ENCODE data around the gene ZEB1. TPM values are rescaled to one million over a fixed set of nuclear protein-coding genes. Genes with fewer than 3 reads are reported as not detected.

The ZEB1 gene
- total RNA-seq, 4 donors from 2014 or later: 22.4 to 61.1 (median 40.1) TPM

DNA sequence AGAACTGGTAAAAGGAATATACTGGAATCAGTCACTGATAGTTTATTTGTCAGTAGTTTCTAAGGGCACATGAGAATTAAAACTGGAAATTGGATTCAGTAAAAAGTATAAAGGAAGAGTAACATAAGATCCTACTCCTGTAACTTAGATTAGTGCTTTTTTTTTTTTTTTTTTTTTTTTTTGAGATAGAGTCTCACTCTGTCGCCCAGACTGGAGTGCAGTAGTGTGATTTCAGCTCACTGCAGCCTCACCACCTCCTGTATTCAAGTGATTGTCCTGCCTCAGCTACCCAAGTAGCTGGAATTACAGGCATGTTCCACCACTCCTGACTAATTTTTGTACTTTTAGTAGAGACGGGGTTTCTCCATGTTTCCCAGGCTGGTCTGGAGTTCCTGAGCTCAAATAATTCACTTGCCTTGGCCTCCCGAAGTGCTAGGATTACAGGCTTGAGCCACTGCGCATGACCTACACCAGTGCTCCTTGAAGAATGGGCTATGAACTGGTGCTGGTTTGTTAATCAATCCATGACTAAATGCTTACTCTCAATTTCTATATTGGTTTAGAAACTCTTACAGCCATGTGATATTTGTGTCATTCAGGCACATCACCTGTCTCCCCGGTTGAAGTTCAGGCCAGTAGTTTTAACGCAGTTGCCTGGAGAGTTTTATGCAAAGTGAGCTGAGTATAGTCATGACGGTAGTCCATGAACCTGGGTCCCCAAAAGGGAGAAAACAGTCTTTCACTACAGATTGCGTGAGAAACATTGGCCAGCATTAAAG lies 65.0 kb downstream of the ZEB1 start:
- H3K36me3 ChIP-seq: no peaks in the 10 kb centered on the region
- TF ChIP-seq, protein P1, sequence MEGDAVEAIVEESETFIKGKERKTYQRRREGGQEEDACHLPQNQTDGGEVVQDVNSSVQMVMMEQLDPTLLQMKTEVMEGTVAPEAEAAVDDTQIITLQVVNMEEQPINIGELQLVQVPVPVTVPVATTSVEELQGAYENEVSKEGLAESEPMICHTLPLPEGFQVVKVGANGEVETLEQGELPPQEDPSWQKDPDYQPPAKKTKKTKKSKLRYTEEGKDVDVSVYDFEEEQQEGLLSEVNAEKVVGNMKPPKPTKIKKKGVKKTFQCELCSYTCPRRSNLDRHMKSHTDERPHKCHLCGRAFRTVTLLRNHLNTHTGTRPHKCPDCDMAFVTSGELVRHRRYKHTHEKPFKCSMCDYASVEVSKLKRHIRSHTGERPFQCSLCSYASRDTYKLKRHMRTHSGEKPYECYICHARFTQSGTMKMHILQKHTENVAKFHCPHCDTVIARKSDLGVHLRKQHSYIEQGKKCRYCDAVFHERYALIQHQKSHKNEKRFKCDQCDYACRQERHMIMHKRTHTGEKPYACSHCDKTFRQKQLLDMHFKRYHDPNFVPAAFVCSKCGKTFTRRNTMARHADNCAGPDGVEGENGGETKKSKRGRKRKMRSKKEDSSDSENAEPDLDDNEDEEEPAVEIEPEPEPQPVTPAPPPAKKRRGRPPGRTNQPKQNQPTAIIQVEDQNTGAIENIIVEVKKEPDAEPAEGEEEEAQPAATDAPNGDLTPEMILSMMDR (IDR thresholded peaks at IDR 0.05): no peak
- TF ChIP-seq POLR2AphosphoS5 (IDR thresholded peaks at IDR 0.05) (no peak), EP300 (IDR thresholded peaks at IDR 0.05; ENCODE audit: low read depth) (no peak), POLR2A (IDR thresholded peaks at IDR 0.05) (no peak)
- H3K9me3 ChIP-seq: no peaks in the 10 kb centered on the region
- 78 to 80% methylated on average over 7 to 8 of the region's 8 CpGs for WGBS, 2 donors (ENCODE audit: low coverage in 1 of 2)
- H3K27ac ChIP-seq: no peak overlapping the region
- H3K4me1 ChIP-seq: no peaks in the 10 kb centered on the region
- DNase-seq: no peak
- in situ Hi-C loops (cut with MboI; ENCODE audit: low pct_ligation_motif_present in 1 of 4, low pct_unique_long_range_greater_than_20kb in 1 of 4, low sequenced_read_pairs in 3 of 4): no loop called here
- no peak overlapping the region for H3K4me3 ChIP-seq
- no peaks in the 10 kb centered on the region for H3K27me3 ChIP-seq
- intact Hi-C loops (cut with DNase I; ENCODE audit: low total_unique reads): no loop called here

DNA sequence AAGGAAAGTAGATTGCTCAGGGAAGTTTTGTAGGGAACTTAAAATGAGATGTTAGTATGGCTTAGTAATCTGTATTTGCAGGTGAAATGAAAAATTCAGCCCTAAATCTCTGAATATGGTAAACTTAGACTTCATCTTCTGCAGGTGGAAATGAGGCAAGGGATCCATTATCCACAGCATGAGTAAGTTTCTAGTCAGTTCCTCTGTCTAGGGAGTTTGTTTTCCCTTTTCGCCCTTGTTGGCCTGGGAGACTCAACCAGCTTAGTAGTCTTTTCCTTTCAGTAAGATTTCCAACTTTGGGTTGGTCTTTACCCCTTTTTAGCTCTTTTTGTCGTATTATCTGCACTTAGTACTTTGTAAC lies 65.6 kb downstream of the ZEB1 start:
- Histone ChIP-seq H3K4me1 (no peaks in the 10 kb centered on the region), H3K36me3 (no peaks in the 10 kb centered on the region), H3K4me3 (no peak overlapping the region), H3K9me3 (no peaks in the 10 kb centered on the region), H3K27me3 (no peaks in the 10 kb centered on the region), H3K27ac (no peak overlapping the region)
- WGBS, 2 donors (ENCODE audit: low coverage in 1 of 2): 65 to 89% methylated on average over 2 of the region's 2 CpGs
- TF ChIP-seq POLR2AphosphoS5 (IDR thresholded peaks at IDR 0.05): no peak
- TF ChIP-seq EP300 (IDR thresholded peaks at IDR 0.05; ENCODE audit: low read depth): no peak
- no peak for TF ChIP-seq POLR2A (IDR thresholded peaks at IDR 0.05)
- TF ChIP-seq, protein P1 (IDR thresholded peaks at IDR 0.05): no peak
- intact Hi-C loops (cut with DNase I; ENCODE audit: low total_unique reads) (no loop called here), in situ Hi-C loops (cut with MboI; ENCODE audit: low pct_ligation_motif_present in 1 of 4, low pct_unique_long_range_greater_than_20kb in 1 of 4, low sequenced_read_pairs in 3 of 4) (no loop called here)
- no peak for DNase-seq

DNA sequence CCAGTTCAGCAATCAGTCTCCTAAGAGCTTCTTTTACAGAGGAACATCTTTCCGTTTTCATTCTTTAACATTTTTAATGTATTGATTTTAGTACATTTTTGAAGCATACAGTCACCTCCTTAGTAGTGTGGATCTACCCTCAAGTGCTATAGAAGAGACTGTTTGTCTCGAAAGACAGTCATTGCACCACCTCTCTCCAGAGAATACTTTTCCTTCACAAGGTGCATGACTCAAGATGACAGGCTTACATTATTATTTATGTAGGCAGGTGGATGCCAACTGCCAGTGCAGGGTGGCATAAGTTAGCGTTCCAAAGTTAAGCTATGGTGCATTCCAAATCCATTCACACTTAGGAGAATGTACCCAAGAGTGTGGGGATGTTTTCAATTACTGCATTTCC lies 71.8 kb downstream of the ZEB1 start:
- intact Hi-C loops (cut with DNase I; ENCODE audit: low total_unique reads): no loop called here

DNA sequence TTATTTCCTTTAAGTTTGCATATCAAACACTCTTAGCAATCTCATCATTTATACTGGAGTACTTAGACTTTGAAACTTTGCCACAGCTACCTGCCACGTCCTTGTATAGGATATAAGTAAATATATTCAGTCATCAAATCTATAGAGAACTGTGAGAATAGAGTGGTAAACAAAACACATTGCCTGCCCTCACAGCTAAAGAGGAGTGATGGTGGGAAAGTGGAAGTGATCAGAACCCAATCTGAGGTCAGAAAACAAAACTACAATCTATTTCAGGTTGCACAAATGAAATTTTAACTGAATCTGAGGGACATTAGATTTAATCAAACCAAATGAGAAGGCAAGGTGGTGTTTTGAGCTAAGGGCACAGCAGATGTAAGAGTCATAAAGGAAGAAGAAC lies 74.8 kb downstream of the ZEB1 start:
- Histone ChIP-seq H3K27ac (no peak overlapping the region), H3K9me3 (no peaks in the 10 kb centered on the region), H3K4me1 (peaks cover 0 to 20% (median 4%) of the 10 kb centered on the region in 4 donors), H3K27me3 (no peaks in the 10 kb centered on the region), H3K36me3 (no peaks in the 10 kb centered on the region), H3K4me3 (no peak overlapping the region)
- TF ChIP-seq POLR2AphosphoS5 (IDR thresholded peaks at IDR 0.05): no peak
- no peak for TF ChIP-seq POLR2A (IDR thresholded peaks at IDR 0.05)
- TF ChIP-seq, protein P1 (IDR thresholded peaks at IDR 0.05): no peak
- no peak for TF ChIP-seq EP300 (IDR thresholded peaks at IDR 0.05; ENCODE audit: low read depth)
- in situ Hi-C loops (cut with MboI; ENCODE audit: low pct_ligation_motif_present in 1 of 4, low pct_unique_long_range_greater_than_20kb in 1 of 4, low sequenced_read_pairs in 3 of 4): no loop called here
- 50 to 51% methylated on average over 1 of the region's 1 CpG for WGBS, 2 donors (ENCODE audit: low coverage in 1 of 2)
- DNase-seq: no peak
- intact Hi-C loops (cut with DNase I; ENCODE audit: low total_unique reads): no loop called here

More for the DNA sequence above, 71.8 kb downstream of the ZEB1 start:
- Histone ChIP-seq H3K4me3 (no peak overlapping the region), H3K36me3 (no peaks in the 10 kb centered on the region), H3K4me1 (peaks cover 0 to 14% (median 4%) of the 10 kb centered on the region in 4 donors), H3K27ac (no peak overlapping the region), H3K27me3 (no peaks in the 10 kb centered on the region), H3K9me3 (no peaks in the 10 kb centered on the region)
- in situ Hi-C loops (cut with MboI; ENCODE audit: low pct_ligation_motif_present in 1 of 4, low pct_unique_long_range_greater_than_20kb in 1 of 4, low sequenced_read_pairs in 3 of 4): no loop called here
- WGBS, 2 donors (ENCODE audit: low coverage in 1 of 2): 94% methylated on average over 3 of the region's 3 CpGs; no CpG with 5 or more reads in 1 of the 2 donors
- TF ChIP-seq EP300 (IDR thresholded peaks at IDR 0.05; ENCODE audit: low read depth) (no peak), POLR2A (IDR thresholded peaks at IDR 0.05) (no peak), POLR2AphosphoS5 (IDR thresholded peaks at IDR 0.05) (no peak)
- TF ChIP-seq, protein P1 (IDR thresholded peaks at IDR 0.05): no peak
- DNase-seq: no peak

Data from transverse colon (tissue), 4 donors.